GM10248 (cell line): ENCODE measurements around the gene CPED1.
"Not testable (repeated sequence)": the region's sequence is repeated elsewhere in the genome, so short reads cannot be mapped to it uniquely, and the experiment has no call there.

Source experiments
- CTCF ChIA-PET: fragments of 300-600 bp; sonication (Branson Sonifier 250); formaldehyde crosslinking; extraction: SDS; loops from one replicate; lab custom pipeline; 2021; ENCODE audit warnings: antibody characterized with exemption; lab: Yijun Ruan, JAX
- POLR2A ChIA-PET: fragments of 350-650 bp; sonication (Branson Sonifier 250); formaldehyde crosslinking; extraction: SDS; loops from one replicate; lab custom pipeline; 2020; ENCODE audit warnings: antibody characterized with exemption; lab: Yijun Ruan, JAX
- DNase-seq: peaks from one replicate; pipeline ENCODE4 v3.0.0; 2012; ENCODE audit errors: extremely low spot score
- CTCF ChIP-seq: IDR thresholded peaks from 2 replicates; pipeline ENCODE4 v1.5.1; 2012; ENCODE audit warnings: mild to moderate bottlenecking, low read depth; ENCODE audit errors: extremely low read depth, missing control alignments, control extremely low read depth

The CPED1 gene

GRCh38 chr7:121305109-121305508, 316.6 kb downstream of the CPED1 start:
- no peak for DNase-seq
- ChIA-PET POLR2A (no interaction called here), CTCF (no interaction called here)
- TF ChIP-seq CTCF = no peak

GRCh38 chr7:121306565-121306964, 318.1 kb downstream of the CPED1 start:
- TF ChIP-seq CTCF = no peak
- ChIA-PET POLR2A (no interaction called here), CTCF (no interaction called here)
- no peak for DNase-seq

GRCh38 chr7:121307021-121307574, 318.6 kb downstream of the CPED1 start:
- no peak for DNase-seq
- CTCF ChIA-PET = no interaction called here
- TF ChIP-seq CTCF = no peak
- POLR2A ChIA-PET = no interaction called here

- ChIA-PET POLR2A (no interaction called here), CTCF (interaction anchor here (1.3 kb wide), 1 partner anchor 16 kb away, joined by 3 read pairs; no protein-coding TSS in a partner anchor)
- no peak for TF ChIP-seq CTCF
- no peak for DNase-seq
Observed at GRCh38 chr7:121313220-121313792, 324.8 kb downstream of the CPED1 start.

GRCh38 chr7:121313793-121314676, 325.5 kb downstream of the CPED1 start:
- DNase-seq = no peak
- ChIA-PET CTCF (interaction anchor here (1.3 kb wide), 1 partner anchor 15 kb away, joined by 3 read pairs; no protein-coding TSS in a partner anchor), POLR2A (no interaction called here)

DNA sequence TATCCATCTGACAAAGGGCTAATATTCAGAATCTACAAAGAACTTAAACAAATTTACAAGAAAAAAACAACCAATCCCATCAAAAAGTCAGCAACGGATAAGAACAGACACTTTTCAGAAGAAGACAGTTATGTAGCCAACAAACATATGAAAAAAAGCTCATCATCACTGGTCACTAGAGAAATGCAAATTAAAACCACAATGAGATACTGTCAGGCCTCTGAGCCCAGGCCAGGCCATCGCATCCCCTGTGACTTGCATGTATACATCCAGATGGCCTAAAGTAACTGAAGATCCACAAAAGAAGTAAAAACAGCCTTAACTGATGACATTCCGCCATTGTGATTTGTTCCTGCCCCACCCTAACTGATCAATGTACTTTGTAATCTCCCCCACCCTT, 326.7 kb downstream of the CPED1 start:
- CTCF ChIA-PET, POLR2A ChIA-PET: not testable (repeated sequence)

More at GRCh38 chr7:121313793-121314676, 325.5 kb downstream of the CPED1 start:
- TF ChIP-seq CTCF = no peak

More for the DNA sequence above, 326.7 kb downstream of the CPED1 start:
- DNase-seq = not testable (repeated sequence)
